ENCODE results near the gene ZDHHC7.

Gene ZDHHC7

DNA sequence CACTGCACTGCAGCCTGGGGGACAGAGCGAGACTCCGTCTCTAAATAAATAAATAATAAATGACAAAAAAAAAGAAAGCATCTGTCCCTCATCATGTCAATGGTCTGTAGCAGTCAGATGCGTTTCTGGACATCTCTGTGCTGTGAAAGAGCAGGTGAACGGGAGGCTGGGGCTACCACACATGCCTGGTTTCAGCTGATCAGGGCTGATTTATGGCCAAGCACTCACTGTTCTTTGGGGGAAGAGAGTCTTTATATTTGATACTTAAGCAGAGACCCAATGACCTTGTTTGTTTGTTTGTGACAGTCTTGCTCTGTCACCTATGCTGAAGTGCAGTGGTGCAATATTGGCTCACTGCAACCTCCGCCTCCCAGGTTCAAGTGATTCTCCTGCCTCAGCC, 33.7 kb upstream of the ZDHHC7 start:
- no peak overlapping the region for H3K4me3 ChIP-seq (IDR thresholded peaks at IDR 0.05; ENCODE audit: insufficient read depth, low read depth, low read length)
- no peak overlapping the region for H3K27ac ChIP-seq
- no peaks in the 10 kb centered on the region for H4K20me1 ChIP-seq (ENCODE audit: insufficient read depth)
- no peak overlapping the region for H2AFZ ChIP-seq (ENCODE audit: low read depth)
- H3K36me3 ChIP-seq (ENCODE audit: insufficient read depth) = no peaks in the 10 kb centered on the region
- H3K27me3 ChIP-seq (ENCODE audit: insufficient read depth, low read depth) = no peaks in the 10 kb centered on the region
- no peak overlapping the region for H3K4me2 ChIP-seq
- no peak overlapping the region for H3K9ac ChIP-seq
- no peaks in the 10 kb centered on the region for H3K4me1 ChIP-seq (ENCODE audit: low read depth, poor library complexity, severe bottlenecking)
- no peak for TF ChIP-seq CTCF (conservative IDR thresholded peaks at IDR 0.05; ENCODE audit: low read depth, low read length)
- no peaks in the 10 kb centered on the region for H3K79me2 ChIP-seq (ENCODE audit: insufficient read depth, low read depth)

GRCh38 chr16:85042606-85043005, 31.3 kb upstream of the ZDHHC7 start:
- no peaks in the 10 kb centered on the region for H3K36me3 ChIP-seq (ENCODE audit: insufficient read depth)
- no peak overlapping the region for H3K4me3 ChIP-seq (IDR thresholded peaks at IDR 0.05; ENCODE audit: insufficient read depth, low read depth, low read length)
- no peak overlapping the region for H2AFZ ChIP-seq (ENCODE audit: low read depth)
- H3K9ac ChIP-seq = no peak overlapping the region
- no peak overlapping the region for H3K4me2 ChIP-seq
- H3K79me2 ChIP-seq (ENCODE audit: insufficient read depth, low read depth) = no peaks in the 10 kb centered on the region
- H3K27ac ChIP-seq = no peak overlapping the region
- no peaks in the 10 kb centered on the region for H3K4me1 ChIP-seq (ENCODE audit: low read depth, poor library complexity, severe bottlenecking)
- no peaks in the 10 kb centered on the region for H4K20me1 ChIP-seq (ENCODE audit: insufficient read depth)
- no peak for TF ChIP-seq CTCF (conservative IDR thresholded peaks at IDR 0.05; ENCODE audit: low read depth, low read length)
- no peaks in the 10 kb centered on the region for H3K27me3 ChIP-seq (ENCODE audit: insufficient read depth, low read depth)

DNA sequence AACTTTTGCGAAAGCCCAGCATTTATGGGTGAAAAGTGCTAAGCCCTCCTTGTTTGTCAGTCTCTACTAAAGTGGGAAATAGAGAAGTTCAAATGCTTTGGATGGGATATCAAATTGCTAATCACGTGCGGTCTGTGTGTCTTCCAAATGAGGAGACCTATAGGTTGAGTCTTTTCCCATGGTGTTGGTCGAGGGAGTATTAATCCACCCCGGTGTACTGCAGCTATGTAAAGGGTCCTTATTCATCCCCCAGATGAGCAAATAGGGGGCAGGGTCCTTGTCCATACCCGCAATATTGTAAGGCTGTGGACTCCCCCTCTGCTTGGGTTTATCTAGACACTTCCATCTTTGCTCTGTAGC, 30.8 kb upstream of the ZDHHC7 start:
- no peaks in the 10 kb centered on the region for H4K20me1 ChIP-seq (ENCODE audit: insufficient read depth)
- H3K4me3 ChIP-seq (IDR thresholded peaks at IDR 0.05; ENCODE audit: insufficient read depth, low read depth, low read length) = no peak overlapping the region
- no peak overlapping the region for H3K9ac ChIP-seq
- no peak overlapping the region for H3K4me2 ChIP-seq
- H2AFZ ChIP-seq (ENCODE audit: low read depth) = no peak overlapping the region
- no peak for TF ChIP-seq CTCF (conservative IDR thresholded peaks at IDR 0.05; ENCODE audit: low read depth, low read length)
- no peaks in the 10 kb centered on the region for H3K27me3 ChIP-seq (ENCODE audit: insufficient read depth, low read depth)
- no peak overlapping the region for H3K27ac ChIP-seq
- H3K79me2 ChIP-seq (ENCODE audit: insufficient read depth, low read depth) = no peaks in the 10 kb centered on the region
- H3K36me3 ChIP-seq (ENCODE audit: insufficient read depth) = no peaks in the 10 kb centered on the region
- no peaks in the 10 kb centered on the region for H3K4me1 ChIP-seq (ENCODE audit: low read depth, poor library complexity, severe bottlenecking)

DNA sequence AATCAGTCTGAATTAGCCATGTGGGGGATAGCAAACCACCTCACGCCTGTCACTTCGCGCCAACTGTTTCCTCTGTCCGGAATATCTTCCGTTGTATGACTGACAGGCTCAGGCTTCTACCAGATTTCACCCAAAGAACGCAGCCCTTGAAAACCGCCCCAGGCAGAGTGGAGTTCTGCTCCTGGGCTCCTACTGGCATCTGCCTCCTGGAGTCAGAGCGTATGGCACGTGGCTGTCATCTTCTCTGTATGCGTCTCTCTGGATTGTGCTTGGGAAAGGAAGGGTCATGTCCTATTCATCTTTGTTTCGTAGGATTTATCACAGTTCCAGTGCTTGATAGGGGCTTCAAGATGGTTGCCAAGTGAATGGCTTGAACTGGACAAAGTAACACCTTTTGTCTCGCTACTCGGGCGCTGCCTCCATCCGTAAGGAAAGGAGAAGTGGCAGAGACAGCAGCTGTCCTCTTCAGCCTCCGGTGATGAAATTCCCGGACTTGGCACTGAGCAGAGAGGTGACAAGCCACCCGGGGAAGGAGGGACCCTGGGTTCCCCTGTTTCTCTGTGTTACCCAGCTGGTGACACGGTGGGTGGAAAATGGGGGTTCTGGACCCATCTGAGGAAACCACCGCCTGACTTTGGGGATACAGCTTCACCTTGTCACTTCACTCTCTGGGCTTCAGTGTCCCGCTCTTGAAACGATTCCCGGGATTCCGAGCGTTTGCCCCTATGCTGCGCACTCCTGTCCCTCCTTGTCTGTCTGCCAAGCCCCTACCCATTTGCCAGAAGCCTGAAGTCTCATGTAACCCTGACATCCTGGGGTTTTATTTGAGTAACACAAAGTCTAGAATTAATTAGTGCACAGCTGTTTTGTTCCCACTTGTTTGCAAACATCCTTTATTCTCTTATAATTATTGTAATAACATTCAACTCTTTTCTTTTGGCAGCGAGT, 30.2 kb upstream of the ZDHHC7 start:
- H3K4me1 ChIP-seq (ENCODE audit: low read depth, poor library complexity, severe bottlenecking) = no peaks in the 10 kb centered on the region
- H3K9ac ChIP-seq = no peak overlapping the region
- H3K4me2 ChIP-seq = no peak overlapping the region
- H3K27ac ChIP-seq = no peak overlapping the region
- H3K4me3 ChIP-seq (IDR thresholded peaks at IDR 0.05; ENCODE audit: insufficient read depth, low read depth, low read length) = no peak overlapping the region
- no peaks in the 10 kb centered on the region for H4K20me1 ChIP-seq (ENCODE audit: insufficient read depth)
- no peak for TF ChIP-seq CTCF (conservative IDR thresholded peaks at IDR 0.05; ENCODE audit: low read depth, low read length)
- no peaks in the 10 kb centered on the region for H3K79me2 ChIP-seq (ENCODE audit: insufficient read depth, low read depth)
- no peak overlapping the region for H2AFZ ChIP-seq (ENCODE audit: low read depth)
- H3K27me3 ChIP-seq (ENCODE audit: insufficient read depth, low read depth) = no peaks in the 10 kb centered on the region
- no peaks in the 10 kb centered on the region for H3K36me3 ChIP-seq (ENCODE audit: insufficient read depth)

Measured in KMS-11 (cell line).